HG03520 (cell line): ENCODE data around the gene GPR148.
"Not testable (repeated sequence)": the region's sequence is repeated elsewhere in the genome, so short reads cannot be mapped to it uniquely, and the experiment has no call there.

Source experiments
- ATAC-seq: cut with Tn5 transposase; IDR thresholded peaks from one replicate; pipeline ENCODE4 v1.9.1; 2021; ENCODE audit warnings: mild to moderate bottlenecking, moderate library complexity; ENCODE audit not compliant: unreplicated experiment

Gene GPR148, protein sequence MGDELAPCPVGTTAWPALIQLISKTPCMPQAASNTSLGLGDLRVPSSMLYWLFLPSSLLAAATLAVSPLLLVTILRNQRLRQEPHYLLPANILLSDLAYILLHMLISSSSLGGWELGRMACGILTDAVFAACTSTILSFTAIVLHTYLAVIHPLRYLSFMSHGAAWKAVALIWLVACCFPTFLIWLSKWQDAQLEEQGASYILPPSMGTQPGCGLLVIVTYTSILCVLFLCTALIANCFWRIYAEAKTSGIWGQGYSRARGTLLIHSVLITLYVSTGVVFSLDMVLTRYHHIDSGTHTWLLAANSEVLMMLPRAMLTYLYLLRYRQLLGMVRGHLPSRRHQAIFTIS

DNA sequence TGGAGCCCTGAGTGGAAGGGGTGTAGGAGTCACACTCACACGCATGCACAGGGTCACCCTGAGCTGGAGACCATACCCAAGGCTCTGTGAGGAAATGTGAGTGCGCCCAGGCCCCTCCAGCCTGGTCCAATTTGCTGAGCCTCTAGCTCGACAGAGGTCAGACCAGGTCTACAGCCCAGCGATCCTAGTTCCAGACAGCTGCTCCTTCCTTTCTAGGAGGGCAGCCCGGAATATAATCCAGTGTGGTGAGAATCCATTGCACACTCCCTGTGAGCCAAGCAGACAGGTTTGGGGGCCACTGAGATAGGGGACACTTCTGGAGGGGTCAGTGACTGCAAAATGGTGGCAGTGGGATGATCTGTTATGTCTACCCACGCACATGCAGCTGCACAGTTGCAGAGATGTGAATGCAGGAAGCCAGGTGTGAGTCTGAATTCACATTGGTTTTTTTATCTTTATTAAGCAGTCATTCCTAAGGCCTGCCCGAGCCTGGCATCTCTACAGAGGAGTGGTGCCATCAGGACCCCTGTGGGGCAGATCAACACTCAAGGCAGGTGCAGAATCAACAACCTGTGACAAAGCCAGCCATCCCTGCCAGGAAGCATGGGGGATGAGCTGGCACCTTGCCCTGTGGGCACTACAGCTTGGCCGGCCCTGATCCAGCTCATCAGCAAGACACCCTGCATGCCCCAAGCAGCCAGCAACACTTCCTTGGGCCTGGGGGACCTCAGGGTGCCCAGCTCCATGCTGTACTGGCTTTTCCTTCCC is at the start of gene GPR148:
TSS of gene GPR148 (plus strand) at position 522 of the 768 bp plus-strand sequence. CDS start at position 604, 82 bp downstream.
- no peak for ATAC-seq

DNA sequence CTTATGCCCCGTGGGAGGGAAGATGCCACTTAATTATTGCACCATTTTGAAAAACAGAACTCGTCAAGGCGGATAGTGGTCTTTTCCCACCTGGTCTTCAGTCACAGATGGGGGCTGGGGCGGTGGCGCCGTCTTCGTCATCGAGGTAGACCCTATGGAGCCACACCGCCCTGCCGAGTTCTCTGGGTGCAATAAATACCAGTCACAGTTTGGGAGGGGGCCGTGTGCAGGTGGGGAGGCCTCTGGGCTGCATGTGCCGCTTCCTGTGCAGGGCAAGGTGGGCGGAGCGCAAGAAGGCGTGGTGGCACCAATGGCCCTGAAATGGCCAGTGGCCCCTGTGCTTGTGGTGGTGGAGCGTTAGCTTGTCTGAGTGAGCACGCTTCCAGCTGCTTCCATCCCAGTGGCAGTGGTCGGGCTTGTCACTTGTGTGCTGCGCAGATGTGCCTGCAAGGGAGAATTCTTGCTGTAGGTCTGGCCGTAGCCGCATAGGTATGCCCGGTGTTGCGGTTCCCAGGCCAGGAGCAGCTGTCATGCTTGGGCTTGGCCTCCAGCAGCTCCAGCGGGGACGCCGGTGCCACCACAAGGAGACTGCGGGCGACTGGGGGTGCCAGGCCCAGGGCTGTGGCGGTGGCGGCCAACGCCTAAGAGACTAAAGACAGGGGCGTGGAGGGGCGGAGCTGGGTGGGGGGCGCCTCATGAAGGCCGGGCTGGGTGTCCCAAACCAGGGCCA is 36.7 kb upstream of the GPR148 start:
- ATAC-seq: not testable (repeated sequence)

DNA sequence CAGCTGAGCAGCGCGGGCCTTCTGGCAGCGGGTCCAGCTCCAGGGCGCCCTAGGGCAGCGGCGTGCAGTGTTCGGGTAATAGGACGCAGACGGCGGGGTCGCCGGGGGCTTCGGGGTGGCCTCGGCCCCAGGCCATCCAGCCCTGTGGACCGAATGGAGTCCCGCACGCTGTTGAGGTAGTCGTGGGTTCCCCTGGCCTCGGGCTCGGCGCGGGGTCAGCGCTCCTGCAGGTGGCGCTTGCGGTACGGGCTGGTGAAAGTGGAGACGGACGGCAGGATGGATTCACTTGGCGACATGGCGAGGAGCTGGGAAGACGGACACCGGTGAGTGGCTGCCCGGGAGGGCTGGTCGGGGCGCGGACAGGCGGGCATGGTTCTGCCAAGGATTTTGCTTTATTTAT is 35.4 kb upstream of the GPR148 start:
- ATAC-seq: not testable (repeated sequence)

DNA sequence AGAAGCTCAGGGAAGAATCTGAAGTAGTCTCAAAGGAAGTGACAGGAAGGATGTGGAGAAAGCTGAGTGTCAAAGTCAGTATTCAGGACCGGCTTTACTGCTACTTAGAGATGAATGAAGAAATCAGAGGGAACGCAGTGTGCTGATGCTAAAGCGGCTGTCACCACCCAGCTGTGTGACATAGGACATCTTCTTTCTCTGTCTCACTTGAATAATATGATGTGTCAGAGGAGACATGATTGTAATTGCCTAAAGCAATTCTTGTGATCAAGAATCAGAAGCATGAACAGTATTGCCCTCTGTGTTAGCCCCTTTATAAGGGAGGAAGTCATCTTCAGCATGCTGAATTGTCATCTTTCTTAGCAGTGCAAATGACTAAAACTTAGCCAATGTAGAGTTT is 25.6 kb upstream of the GPR148 start:
- not testable (repeated sequence) for ATAC-seq

DNA sequence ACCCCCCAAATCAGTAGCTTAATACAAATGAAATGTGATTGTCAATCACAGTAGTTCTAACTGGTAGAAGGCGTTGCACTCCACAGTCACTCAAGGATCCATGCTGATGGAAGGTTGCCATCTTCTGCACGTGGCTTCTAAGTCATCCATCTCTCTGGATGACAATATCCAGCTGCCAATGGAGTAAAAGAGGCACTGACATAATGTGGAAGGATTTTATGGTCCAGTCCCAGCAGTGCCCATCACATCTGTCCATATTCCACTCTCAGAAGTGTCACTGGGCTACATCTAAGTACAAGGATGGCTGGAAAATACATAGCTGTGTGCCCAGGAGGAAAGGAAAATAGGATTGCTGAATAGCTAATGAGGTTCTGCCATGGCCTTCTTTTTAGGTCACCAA is 14.1 kb upstream of the GPR148 start:
- ATAC-seq: not testable (repeated sequence)

DNA sequence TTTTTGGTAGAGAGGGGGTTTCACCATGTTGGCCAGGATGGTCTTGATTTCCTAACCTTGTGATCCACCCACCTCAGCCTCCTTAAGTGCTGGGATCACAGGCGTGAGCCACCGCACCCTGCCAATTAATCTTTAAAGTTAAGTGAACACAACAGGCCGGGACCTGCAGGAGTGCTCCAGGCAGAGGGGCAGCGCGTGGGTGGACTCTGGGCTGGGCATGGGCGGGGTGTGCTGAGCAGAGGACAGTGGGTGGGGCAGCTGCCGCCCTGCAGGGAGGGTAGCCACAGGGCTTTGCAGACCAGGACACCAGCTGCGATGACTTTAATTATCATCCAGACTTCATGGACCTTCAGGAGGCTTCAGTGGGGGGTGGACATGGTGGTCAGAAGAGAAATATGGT is 8.8 kb upstream of the GPR148 start:
- no peak for ATAC-seq

DNA sequence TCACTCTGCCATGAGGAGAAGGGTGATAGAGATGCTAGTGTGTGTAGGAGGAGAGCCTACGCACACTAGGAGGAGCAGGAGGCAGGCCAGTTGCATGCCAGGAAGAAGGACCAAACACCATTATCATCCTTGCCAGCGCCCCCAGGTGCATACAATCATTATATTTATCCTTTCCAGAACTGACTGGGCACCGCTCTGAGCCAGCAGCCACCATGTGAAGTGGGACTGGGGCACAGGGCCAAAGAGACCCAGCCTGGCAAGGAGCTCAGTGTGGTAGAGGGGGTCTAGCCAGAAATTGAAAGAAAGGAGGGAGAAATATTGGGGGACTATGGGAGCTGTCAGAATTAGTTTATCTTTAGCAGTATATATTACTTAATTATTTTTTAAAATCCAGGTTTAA is 8.3 kb upstream of the GPR148 start:
- ATAC-seq: no peak

DNA sequence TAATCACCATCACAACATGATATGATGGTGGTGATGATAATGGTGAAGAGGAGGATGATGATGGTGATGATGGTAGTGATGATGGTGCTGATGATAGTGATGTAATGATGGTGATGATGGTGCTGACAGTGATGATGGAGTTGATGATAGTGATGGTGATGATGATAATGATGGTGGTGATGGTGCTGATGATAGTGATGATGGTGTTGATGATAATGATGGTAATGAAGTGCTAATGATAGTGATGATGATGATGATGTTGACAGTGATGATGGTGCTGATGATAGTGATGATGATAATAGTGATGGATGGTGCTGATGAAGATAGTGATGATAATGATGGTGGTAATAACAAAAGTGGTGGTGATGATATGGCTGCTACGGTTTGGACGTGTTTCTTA is 4.4 kb upstream of the GPR148 start:
- no peak for ATAC-seq

DNA sequence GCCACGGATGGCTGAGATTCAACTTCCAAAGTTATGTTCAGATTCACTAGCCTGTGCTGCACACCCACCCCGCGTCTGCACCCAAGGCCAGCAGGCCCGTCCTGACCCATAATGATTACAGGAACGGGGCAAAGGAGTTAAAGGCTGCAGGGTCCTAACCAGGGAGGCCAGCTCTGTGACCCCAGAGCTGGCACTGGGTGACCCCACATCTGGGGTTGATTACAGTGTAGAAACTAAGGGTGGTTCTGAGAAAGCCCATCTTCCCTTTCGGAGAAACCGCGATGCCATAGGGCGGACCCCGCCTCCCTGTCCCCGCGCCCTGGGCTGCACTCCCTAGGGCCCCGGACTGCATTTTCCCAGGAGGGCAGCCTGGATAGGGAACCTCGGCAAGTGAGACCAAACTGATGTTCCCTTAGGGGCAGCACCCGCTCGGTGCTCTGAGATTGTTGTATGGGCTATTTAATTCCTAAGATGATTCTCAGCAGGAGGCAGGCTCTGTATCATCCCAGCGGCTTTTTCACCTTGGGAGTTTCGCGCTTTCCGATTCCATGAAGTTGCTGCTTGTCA is 2.2 kb upstream of the GPR148 start:
- ATAC-seq: no peak

DNA sequence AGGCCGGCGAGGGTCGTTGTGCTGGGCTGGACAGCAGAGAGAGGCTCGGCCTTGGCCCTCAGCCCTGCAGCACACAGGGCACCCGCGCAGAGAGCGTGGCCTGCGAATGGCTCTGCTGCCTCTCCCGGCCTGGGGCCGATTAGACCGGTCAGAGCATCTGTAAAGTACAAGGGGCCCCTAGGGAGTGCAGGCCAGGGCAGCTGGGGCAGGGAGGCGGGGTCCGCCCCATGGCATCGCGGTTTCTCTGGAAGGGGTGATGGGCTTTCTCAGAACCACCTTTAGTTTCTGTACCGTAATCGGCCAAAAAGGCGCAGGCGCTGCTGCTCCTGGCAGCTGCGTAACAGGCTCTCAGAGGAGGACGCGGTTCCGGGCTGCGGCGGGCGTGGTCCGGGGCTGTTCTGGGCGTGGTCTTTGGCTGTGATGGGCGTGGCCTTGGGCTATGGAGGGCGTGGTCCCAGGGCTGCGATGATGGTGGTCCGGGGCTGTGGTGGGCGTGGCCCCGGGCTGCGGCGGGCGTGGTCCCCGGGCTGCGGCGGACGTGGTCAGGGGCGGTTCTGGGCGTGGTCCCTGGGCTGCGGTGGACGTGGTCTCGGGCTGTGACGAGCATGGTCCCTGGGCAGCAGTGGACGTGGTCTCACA is 1.5 kb upstream of the GPR148 start:
- peak; percentile 95 for ATAC-seq

DNA sequence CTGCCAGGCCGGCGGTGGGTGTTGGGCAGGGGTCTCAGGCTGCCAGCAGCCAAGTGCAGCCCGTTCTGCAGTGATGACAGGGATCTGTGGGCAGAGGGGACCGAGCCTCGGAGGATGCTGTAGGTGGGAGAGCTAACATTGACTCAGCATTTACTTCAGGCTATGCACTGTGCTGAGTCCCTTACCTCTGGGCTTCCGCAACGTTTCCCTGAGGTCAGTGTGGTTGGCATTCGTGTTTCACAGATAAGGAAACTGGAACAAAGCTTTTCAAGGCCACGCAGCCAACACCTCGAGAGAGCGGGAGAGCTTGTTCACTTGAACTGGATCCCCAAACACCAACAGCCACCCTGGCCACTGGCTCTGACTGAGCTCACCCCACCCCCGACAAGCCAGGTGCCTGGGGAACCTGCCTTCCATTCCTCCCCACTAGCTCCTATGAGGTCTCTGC is 839 bp upstream of the GPR148 start:
- peak; percentile 21 for ATAC-seq

DNA sequence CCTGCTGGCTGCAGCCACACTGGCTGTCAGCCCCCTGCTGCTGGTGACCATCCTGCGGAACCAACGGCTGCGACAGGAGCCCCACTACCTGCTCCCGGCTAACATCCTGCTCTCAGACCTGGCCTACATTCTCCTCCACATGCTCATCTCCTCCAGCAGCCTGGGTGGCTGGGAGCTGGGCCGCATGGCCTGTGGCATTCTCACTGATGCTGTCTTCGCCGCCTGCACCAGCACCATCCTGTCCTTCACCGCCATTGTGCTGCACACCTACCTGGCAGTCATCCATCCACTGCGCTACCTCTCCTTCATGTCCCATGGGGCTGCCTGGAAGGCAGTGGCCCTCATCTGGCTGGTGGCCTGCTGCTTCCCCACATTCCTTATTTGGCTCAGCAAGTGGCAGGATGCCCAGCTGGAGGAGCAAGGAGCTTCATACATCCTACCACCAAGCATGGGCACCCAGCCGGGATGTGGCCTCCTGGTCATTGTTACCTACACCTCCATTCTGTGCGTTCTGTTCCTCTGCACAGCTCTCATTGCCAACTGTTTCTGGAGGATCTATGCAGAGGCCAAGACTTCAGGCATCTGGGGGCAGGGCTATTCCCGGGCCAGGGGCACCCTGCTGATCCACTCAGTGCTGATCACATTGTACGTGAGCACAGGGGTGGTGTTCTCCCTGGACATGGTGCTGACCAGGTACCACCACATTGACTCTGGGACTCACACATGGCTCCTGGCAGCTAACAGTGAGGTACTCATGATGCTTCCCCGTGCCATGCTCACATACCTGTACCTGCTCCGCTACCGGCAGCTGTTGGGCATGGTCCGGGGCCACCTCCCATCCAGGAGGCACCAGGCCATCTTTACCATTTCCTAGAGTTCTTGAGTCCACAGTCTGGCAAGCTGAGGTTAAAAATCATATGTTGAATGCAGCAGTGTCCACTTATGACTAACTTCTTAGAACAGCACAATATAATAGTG is 741 bp downstream of the GPR148 start:
- no peak for ATAC-seq

DNA sequence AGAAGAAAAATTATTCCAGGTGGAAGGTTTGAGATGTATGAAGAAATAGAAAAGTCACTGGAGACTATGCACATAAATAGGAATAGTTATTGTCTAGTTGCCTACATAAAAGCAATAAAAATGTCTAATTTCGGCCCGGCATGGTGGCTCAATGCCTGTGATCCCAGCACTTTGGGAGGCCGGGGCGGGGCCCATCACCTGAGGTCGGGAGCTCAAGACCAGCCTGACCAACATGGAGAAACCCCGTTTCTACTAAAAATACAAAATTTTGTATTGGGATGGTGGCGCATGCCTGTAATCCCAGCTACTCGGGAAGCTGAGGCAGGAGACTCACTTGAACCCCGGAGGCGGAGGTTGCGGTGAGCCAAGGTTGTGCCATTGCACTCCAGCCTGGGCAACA is 3.4 kb downstream of the GPR148 start:
- ATAC-seq: not testable (repeated sequence)

DNA sequence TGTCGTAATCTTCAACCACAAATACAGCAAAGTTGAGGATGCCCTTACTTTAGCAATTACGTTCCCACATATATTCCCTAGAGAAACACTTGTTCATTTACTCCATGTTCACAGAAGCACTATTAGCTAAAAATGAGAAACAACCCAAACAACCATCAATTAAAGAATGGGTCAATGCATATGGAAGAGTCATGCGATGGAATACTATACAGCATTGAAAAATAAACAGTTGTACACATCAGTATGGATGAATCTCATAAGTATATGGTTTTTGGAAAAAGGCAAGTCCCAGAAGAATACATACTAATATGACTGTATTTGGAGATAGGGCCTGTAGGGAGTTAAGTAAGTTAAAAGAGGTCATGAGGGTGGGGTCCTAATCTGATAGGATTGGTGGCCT is 6.3 kb downstream of the GPR148 start:
- ATAC-seq: no peak

DNA sequence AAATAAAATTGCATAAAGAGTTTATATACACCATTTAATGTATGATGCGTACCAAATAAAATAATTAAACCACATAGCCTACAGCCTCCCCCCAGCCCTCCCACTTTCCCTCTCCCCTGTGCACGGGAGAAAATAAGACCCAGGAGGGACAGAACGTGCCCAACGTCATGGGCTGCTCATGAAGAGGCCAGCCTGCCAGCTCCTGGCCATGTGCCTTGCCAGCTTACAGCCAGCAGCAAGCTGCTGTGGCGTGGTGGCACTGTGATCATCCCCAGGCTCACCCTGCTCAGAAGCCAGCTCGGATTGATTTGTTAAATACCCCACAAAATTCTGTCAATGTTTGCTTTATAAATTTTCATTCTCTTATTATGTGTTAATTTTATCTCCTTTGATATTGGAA is 7.6 kb downstream of the GPR148 start:
- ATAC-seq: no peak

DNA sequence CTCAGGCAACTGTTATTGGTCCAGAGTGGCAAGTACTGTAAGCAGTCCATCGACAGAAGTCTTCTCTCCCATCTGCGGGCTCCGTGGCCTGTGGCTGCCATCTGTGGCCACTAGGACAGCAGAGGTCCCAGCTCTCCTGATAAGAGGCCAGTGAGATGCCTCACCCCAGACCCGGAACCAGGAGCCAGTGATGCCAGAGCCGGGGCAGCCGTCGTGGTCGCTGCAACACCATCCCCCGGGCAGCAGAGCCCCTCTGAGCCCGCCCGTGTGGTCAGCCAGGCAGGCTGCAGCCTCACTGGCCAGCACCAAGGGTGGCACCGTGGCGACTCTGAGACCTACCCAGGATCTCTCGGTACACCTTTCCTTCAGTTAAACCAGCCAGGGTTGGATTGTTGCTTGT is 8.7 kb downstream of the GPR148 start:
- no peak for ATAC-seq

DNA sequence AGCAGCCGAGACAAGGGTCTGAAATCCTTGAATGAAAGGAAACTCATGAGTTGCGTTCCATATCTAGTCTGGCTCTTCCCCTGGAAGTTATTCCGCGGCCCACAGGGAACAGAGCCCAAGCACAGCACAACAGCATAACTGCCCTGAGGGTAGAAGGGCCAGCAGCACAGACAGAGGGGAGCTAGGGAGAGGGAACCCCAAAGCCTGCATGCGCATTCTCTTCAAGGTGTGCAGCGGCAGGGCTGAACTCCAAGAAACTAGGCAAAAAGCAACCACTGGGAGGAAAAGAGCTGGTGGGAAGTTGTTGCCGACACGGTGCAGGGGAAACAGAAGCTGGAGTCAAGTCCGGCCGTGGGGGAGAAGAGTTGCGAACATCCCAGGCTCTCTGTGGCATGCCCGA is 11.8 kb downstream of the GPR148 start:
- ATAC-seq: no peak

DNA sequence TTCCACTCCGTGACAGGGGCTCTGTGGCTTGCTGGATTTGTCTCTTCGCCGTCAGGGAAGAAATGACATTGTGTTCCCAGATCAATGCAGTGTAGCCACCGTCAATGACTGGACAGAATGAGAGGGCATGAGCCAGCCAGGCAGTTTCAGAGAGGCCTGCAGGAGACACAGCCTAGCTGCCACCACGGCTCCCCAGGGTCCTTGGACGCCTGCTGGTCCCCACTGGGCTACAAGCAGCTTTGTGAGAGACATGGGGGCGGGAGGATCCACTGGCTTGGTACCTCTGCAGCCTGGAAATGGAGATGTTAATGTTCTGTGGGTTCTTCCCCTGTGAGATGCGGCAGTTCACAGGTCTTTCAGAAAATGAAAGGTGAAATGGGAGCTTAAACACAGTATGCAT is 14.4 kb downstream of the GPR148 start:
- no peak for ATAC-seq

DNA sequence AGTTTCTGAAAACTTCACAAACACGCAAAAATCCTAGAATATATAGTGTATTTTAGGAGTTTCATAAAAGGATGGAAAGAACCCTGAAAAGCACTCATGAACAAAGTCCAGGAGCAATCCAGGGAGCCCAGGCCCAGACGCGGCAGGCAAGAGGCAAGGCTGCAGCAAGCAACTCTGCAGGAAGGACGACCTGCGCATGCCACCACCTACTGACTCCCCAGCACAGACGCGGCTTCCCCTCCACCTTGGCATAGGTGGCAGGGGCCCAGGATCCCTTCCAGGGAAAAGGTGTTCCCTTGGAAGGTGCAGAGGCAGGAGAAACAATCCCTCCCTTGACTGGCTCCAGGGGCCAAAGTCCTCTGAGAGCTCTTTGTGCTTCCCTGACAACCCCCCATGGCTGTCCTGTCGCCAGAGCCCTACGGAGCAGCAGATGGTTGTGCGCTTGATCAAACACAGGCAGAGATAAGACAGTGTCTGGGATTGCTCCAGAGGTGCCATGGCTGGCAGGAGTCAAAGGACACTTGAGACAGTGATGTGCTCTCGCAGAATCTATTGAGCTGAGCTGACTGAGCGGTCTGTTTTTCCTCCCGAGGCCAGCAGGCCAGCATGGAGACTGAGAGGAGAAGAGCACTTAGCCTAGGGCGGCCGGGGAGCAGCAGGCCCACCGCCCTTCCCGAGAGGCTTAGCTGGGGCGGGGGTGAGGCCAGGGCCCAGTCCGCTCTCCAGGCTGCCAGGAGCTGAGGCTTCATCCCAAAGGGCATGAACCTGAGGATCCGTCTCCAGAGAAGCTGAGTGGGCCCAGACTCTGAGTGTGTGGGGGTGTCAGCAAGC is 15.6 kb downstream of the GPR148 start:
- ATAC-seq: no peak
